ENCODE measurements around the gene BST1.

BST1 gene

GRCh38 chr4:15744016-15744545, 41.2 kb downstream of the BST1 start:
- H3K4me3 ChIP-seq (ENCODE audit: low read length): no peak overlapping the region
- no peak for DNase-seq (ENCODE audit: low read depth)
- TF ChIP-seq CTCF (conservative IDR thresholded peaks at IDR 0.05; ENCODE audit: low read depth, low read length): no peak

GRCh38 chr4:15746110-15746509, 43.2 kb downstream of the BST1 start:
- no peak for TF ChIP-seq CTCF (conservative IDR thresholded peaks at IDR 0.05; ENCODE audit: low read depth, low read length)
- no peak for DNase-seq (ENCODE audit: low read depth)
- H3K4me3 ChIP-seq (ENCODE audit: low read length): no peak overlapping the region

GRCh38 chr4:15749001-15749400, 46.1 kb downstream of the BST1 start:
- DNase-seq (ENCODE audit: low read depth): no peak
- no peak overlapping the region for H3K4me3 ChIP-seq (ENCODE audit: low read length)
- no peak for TF ChIP-seq CTCF (conservative IDR thresholded peaks at IDR 0.05; ENCODE audit: low read depth, low read length)

- no peak overlapping the region for H3K4me3 ChIP-seq (ENCODE audit: low read length)
- no peak for DNase-seq (ENCODE audit: low read depth)
- no peak for TF ChIP-seq CTCF (conservative IDR thresholded peaks at IDR 0.05; ENCODE audit: low read depth, low read length)
Observed at GRCh38 chr4:15751153-15751552, 48.3 kb downstream of the BST1 start.

GRCh38 chr4:15753081-15753480, 50.2 kb downstream of the BST1 start:
- H3K4me3 ChIP-seq (ENCODE audit: low read length): no peak overlapping the region
- no peak for DNase-seq (ENCODE audit: low read depth)
- TF ChIP-seq CTCF (conservative IDR thresholded peaks at IDR 0.05; ENCODE audit: low read depth, low read length): no peak

GRCh38 chr4:15753786-15754185, 50.9 kb downstream of the BST1 start:
- TF ChIP-seq CTCF (conservative IDR thresholded peaks at IDR 0.05; ENCODE audit: low read depth, low read length): no peak
- no peak for DNase-seq (ENCODE audit: low read depth)
- no peak overlapping the region for H3K4me3 ChIP-seq (ENCODE audit: low read length)

GRCh38 chr4:15754323-15754722, 51.5 kb downstream of the BST1 start:
- no peak for TF ChIP-seq CTCF (conservative IDR thresholded peaks at IDR 0.05; ENCODE audit: low read depth, low read length)
- no peak overlapping the region for H3K4me3 ChIP-seq (ENCODE audit: low read length)
- DNase-seq (ENCODE audit: low read depth): no peak
